Prostate gland (tissue), 2 donors: ENCODE data around the gene SIGLEC10. TPM values are rescaled to one million over a fixed set of nuclear protein-coding genes. Genes with fewer than 3 reads are reported as not detected.
"Not testable (repeated sequence)": the region's sequence is repeated elsewhere in the genome, so short reads cannot be mapped to it uniquely, and the experiment has no call there.

Source experiments
- DNase-seq: peaks from one replicate; pipeline ENCODE4 v3.0.0-alpha.2; 2019; ENCODE audit warnings: low spot score
- H3K27ac ChIP-seq, 2 donors: fragments of 200-600 bp; sonication (generic); 2 replicates each; pipeline ENCODE4 v1.5.1; 2017 to 2019
- H3K27me3 ChIP-seq: fragments of 200-600 bp; sonication (generic); replicated peaks from 2 replicates; pipeline ENCODE4 v1.5.1; 2019; ENCODE audit not compliant: insufficient read depth
- H3K36me3 ChIP-seq, 2 donors: fragments of 200-600 bp; sonication (generic); 1 replicate in 1 of 2; 2 replicates in 1 of 2; pipeline versions ENCODE4 v1.5.1 to v1.8.1; 2017 to 2019
- H3K4me1 ChIP-seq: fragments of 200-600 bp; sonication (generic); replicated peaks from 2 replicates; pipeline ENCODE4 v1.5.1; 2019
- H3K4me3 ChIP-seq, 2 donors: fragments of 200-600 bp; sonication (generic); 2 replicates each; pipeline ENCODE4 v1.5.1; 2017 to 2019
- H3K9me3 ChIP-seq: fragments of 200-600 bp; sonication (generic); 2 replicates; pipeline ENCODE4 v1.5.1; 2017
- POLR2A ChIP-seq: fragments of 450-650 bp; IDR thresholded peaks from one replicate; pipeline ENCODE4 v1.6.1; 2016; ENCODE audit warnings: antibody characterized with exemption, mild to moderate bottlenecking
- POLR2AphosphoS5 ChIP-seq: sonication (generic); formaldehyde crosslinking; IDR thresholded peaks from one replicate; pipeline ENCODE4 v1.6.1; 2017; ENCODE audit warnings: antibody characterized with exemption
- WGBS: methylation state at CpG from one replicate; pipeline ENCODE4 v1.1.5; 2018; 5-methylcytosine and 5-hydroxymethylcytosine counted together
- intact Hi-C: fragments of 100-400 bp; cut with DNase I; formaldehyde crosslinking; loops from one replicate; pipeline ENCODE4 v1.14.2; 2022
- total RNA-seq, 2 donors: library from RNA; depleted of rRNA; stranded (reverse); fragments of >200 nt; gene quantifications; one replicate each; pipeline ENCODE4 v1.1.0, GENCODE V29; 2016
- TF ChIP-seq, protein P1 (sequence below), 4 experiments: fragments of 200-600 bp in 2 of 4; fragments of 450-650 bp in 2 of 4; sonication (generic) in 2 of 4; IDR thresholded peaks; 1 replicate in 3 of 4; 2 replicates in 1 of 4; pipeline ENCODE4 v1.5.1; 2016 to 2019; ENCODE audit warnings: antibody characterized with exemption in 4 of 4, mild to moderate bottlenecking in 2 of 4, moderate library complexity in 2 of 4

The SIGLEC10 gene
- total RNA-seq, 2 donors from 2014 or later: 7.1 to 7.5 TPM

DNA sequence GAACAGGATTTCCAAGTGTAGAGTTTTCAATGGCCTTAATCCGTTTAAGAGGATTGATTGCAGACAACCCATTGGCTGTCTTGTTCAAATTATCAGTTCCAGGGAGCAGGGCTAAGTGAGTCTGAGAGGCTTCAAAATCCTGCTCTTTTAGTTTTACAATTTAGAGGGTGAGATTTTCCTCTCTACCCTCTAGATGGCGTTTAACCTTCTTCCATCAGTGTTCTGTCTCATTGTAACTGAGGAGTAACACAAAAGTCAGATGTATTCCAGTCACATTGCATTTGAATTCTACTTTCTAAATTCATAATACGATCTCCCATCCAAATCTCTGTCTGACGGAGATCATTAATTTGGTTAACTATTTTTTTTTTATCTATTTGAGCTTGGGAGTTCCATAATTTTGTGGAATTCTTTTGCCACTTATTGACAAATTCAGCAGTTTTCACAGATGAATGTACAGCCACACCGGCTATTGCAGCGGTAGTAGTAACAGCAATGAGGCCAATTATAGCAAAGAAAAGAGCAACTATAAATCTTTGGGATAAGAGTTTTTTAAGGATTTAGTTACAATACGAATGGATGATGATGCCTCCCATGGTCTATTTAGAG, 19.2 kb downstream of the SIGLEC10 start:
- no peak for TF ChIP-seq POLR2AphosphoS5
- TF ChIP-seq POLR2A: no peak
- TF ChIP-seq, protein P1, sequence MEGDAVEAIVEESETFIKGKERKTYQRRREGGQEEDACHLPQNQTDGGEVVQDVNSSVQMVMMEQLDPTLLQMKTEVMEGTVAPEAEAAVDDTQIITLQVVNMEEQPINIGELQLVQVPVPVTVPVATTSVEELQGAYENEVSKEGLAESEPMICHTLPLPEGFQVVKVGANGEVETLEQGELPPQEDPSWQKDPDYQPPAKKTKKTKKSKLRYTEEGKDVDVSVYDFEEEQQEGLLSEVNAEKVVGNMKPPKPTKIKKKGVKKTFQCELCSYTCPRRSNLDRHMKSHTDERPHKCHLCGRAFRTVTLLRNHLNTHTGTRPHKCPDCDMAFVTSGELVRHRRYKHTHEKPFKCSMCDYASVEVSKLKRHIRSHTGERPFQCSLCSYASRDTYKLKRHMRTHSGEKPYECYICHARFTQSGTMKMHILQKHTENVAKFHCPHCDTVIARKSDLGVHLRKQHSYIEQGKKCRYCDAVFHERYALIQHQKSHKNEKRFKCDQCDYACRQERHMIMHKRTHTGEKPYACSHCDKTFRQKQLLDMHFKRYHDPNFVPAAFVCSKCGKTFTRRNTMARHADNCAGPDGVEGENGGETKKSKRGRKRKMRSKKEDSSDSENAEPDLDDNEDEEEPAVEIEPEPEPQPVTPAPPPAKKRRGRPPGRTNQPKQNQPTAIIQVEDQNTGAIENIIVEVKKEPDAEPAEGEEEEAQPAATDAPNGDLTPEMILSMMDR (IDR thresholded peaks at IDR 0.05): peak in 2 of 4 experiments; percentile 34 to 55
- intact Hi-C loops: no loop called here
- Histone ChIP-seq H3K4me3 (no peak overlapping the region), H3K9me3 (no peaks in the 10 kb centered on the region), H3K27ac (no peak overlapping the region), H3K36me3 (no peaks in the 10 kb centered on the region), H3K27me3 (no peaks in the 10 kb centered on the region), H3K4me1 (no peaks in the 10 kb centered on the region)
- DNase-seq: no peak
- 51% methylated on average over 7 of the region's 7 CpGs for WGBS

DNA sequence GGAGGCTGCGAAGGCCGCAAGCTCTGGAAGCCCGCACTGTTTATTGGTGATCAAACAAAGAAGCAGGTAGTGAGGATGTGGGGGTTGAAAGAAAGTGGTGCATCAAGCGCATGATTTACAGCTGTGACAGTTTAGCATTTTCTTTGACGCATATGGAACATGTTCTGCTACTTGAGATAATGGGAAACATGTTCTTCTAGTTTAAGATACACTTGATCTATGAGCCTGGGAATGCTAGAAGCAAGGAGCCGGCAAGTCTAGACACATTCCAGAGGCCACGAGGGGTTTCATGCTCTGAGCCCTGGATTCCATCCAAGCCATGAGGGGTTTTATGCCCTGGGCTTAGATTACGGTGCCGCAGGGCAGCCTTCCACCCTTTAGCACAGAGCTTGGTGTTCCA, 20.0 kb downstream of the SIGLEC10 start:
- WGBS: 51% methylated on average over 9 of the region's 9 CpGs
- H3K36me3 ChIP-seq, H3K9me3 ChIP-seq, H3K4me3 ChIP-seq, H3K27me3 ChIP-seq, H3K4me1 ChIP-seq, intact Hi-C loops, H3K27ac ChIP-seq, DNase-seq: not testable (repeated sequence)

DNA sequence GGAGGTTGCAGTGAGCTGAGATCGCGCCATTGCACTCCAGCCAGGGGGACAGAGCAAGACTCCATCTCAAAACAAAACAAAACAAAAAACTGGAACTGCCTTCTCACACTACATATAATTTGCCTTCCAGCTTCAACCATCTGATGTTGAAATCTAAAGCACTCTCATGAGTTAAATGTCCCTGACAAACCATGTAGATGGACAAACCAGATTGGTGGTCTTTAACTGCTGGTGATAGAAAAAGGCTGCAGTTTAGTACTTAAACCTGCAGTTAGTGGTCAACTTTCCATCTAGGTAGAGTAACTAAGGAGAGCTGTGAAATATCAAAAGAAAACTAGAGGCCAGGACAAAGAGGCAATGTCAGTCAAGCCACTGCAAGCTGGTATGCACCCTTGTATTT, 21.3 kb downstream of the SIGLEC10 start:
- Histone ChIP-seq H3K27me3 (no peaks in the 10 kb centered on the region), H3K36me3 (no peaks in the 10 kb centered on the region), H3K9me3 (no peaks in the 10 kb centered on the region), H3K4me1 (no peaks in the 10 kb centered on the region), H3K4me3 (no peak overlapping the region), H3K27ac (no peak overlapping the region)
- WGBS: 100% methylated on average over 2 of the region's 2 CpGs
- TF ChIP-seq POLR2A (no peak), POLR2AphosphoS5 (no peak)
- TF ChIP-seq, protein P1 (IDR thresholded peaks at IDR 0.05): no peak
- DNase-seq: no peak
- intact Hi-C loops: no loop called here

DNA sequence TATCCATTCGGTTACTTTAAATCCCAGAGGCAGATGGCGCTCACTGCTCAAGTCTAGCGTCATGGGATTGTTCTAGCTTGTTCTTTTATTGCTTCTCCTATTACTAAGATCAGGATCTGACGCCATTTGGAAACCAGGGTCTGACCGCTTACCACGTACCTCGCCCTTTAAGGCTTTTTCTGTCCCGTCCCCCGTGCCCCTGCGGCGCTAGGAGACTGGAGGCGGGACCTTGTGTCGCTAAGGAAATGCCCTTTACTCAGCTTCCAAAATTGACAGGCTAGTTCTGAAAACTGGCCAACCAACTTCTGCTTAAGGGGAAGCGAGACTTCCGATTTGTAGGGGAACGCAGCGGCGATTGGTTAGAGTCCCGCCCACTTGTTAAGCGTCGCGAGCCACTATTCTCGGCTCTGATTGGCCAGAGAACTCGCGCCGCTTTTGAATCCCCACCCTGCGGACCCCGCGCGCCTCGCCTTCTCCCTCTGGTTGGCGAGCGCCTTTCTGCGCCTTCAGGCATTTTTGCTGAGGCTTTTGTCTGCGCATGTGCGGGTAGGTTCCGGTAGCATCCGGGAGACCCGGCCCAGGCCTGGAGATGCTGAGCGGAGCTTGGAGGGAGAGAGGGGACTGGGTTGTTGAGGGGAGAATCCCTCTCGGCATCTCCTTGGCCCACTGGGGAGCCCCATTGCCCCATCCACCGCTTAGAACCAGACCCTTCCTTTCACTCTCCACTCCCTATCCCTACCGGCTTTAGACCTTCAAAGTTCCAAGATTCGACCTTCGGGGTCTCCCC, 23.2 kb downstream of the SIGLEC10 start:
- H3K27me3 ChIP-seq: no peaks in the 10 kb centered on the region
- peak overlapping the region; percentile 16 to 31 for H3K4me3 ChIP-seq
- TF ChIP-seq, protein P1 (IDR thresholded peaks at IDR 0.05): peak in 3 of 4 experiments; percentile 15 to 25 (median 22)
- TF ChIP-seq POLR2AphosphoS5 (peak; percentile 92), POLR2A (no peak)
- no peaks in the 10 kb centered on the region for H3K9me3 ChIP-seq
- H3K27ac ChIP-seq: peak overlapping the region; percentile 70 to 76
- DNase-seq: peak; percentile 94
- H3K36me3 ChIP-seq: no peaks in the 10 kb centered on the region
- H3K4me1 ChIP-seq: no peaks in the 10 kb centered on the region
- intact Hi-C loops: loop anchor here (5.0 kb wide), 1 partner anchor 57 kb away; no protein-coding TSS in a partner anchor
- WGBS: 4% methylated on average over 45 of the region's 45 CpGs

DNA sequence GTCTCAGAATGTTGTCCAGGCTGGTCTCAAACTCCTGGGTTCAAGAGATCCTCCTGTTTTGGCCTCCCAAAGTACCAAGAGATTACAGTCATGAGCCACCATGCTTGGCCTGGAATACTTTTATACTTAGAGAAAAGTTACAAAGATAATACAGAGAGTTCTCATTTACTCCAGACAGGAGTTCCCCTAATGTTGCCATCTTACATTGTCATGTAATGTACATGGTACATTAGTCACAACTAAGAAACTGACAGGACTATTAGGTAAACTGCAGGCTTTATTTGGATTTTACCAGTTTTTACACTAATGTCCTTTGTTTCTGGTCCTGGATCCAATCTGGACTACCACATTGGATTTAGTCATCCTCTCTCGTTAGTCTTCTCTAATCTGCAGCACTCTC, 24.7 kb downstream of the SIGLEC10 start:
- intact Hi-C loops: loop anchor here (5.0 kb wide), 1 partner anchor 55 kb away; no protein-coding TSS in a partner anchor
- Histone ChIP-seq H3K36me3 (no peaks in the 10 kb centered on the region), H3K4me1 (no peaks in the 10 kb centered on the region), H3K27ac (no peak overlapping the region), H3K27me3 (no peaks in the 10 kb centered on the region), H3K9me3 (no peaks in the 10 kb centered on the region), H3K4me3 (no peak overlapping the region)
- TF ChIP-seq POLR2AphosphoS5 (no peak), POLR2A (no peak)
- TF ChIP-seq, protein P1 (IDR thresholded peaks at IDR 0.05): no peak
- no peak for DNase-seq
- 71% methylated on average over 1 of the region's 1 CpG for WGBS
